ENCODE measurements around the gene ADGRL2.

ADGRL2 gene

GRCh38 chr1:81950591-81951244 lies 150.0 kb downstream of the ADGRL2 start:
- DNase-seq: no peak
- intact Hi-C loops (cut with DNase I): no loop called here

- no peak for DNase-seq
- intact Hi-C loops (cut with DNase I): no loop called here
Measured at GRCh38 chr1:81954534-81955020, 153.8 kb downstream of the ADGRL2 start.

- intact Hi-C loops (cut with DNase I): no loop called here
- no peak for DNase-seq
Measured at GRCh38 chr1:81967951-81968350, 167.2 kb downstream of the ADGRL2 start.

GRCh38 chr1:81970416-81970815 lies 169.7 kb downstream of the ADGRL2 start:
- DNase-seq: no peak
- intact Hi-C loops (cut with DNase I): no loop called here

- intact Hi-C loops (cut with DNase I): no loop called here
Measured at GRCh38 chr1:81974222-81974841, 173.6 kb downstream of the ADGRL2 start.

GRCh38 chr1:81974883-81975555 lies 174.3 kb downstream of the ADGRL2 start:
- intact Hi-C loops (cut with DNase I): no loop called here
- no peak for DNase-seq

More at GRCh38 chr1:81974222-81974841, 173.6 kb downstream of the ADGRL2 start:
- no peak for DNase-seq

GRCh38 chr1:81976539-81976938 lies 175.8 kb downstream of the ADGRL2 start:
- intact Hi-C loops (cut with DNase I): no loop called here
- no peak for DNase-seq

- intact Hi-C loops (cut with DNase I): no loop called here
- DNase-seq: peak in 1 of 42 donors; percentile 17
Measured at GRCh38 chr1:81978945-81979344, 178.2 kb downstream of the ADGRL2 start.

GRCh38 chr1:81982523-81982922 lies 181.8 kb downstream of the ADGRL2 start:
- intact Hi-C loops (cut with DNase I): no loop called here
- DNase-seq: no peak

GRCh38 chr1:81989524-81989923 lies 188.8 kb downstream of the ADGRL2 start:
- intact Hi-C loops (cut with DNase I): no loop called here
- DNase-seq: no peak

GRCh38 chr1:81990241-81990640 lies 189.5 kb downstream of the ADGRL2 start:
- no peak for DNase-seq
- intact Hi-C loops (cut with DNase I): no loop called here

- no peak for DNase-seq
- intact Hi-C loops (cut with DNase I): no loop called here
Measured at GRCh38 chr1:81998165-81998564, 197.4 kb downstream of the ADGRL2 start.

GRCh38 chr1:81999364-81999763 lies 198.6 kb downstream of the ADGRL2 start:
- intact Hi-C loops (cut with DNase I): no loop called here
- no peak for DNase-seq

- intact Hi-C loops (cut with DNase I): no loop called here
Measured at GRCh38 chr1:82000221-82000620, 199.5 kb downstream of the ADGRL2 start.

GRCh38 chr1:82001345-82001744 lies 200.6 kb downstream of the ADGRL2 start:
- DNase-seq: no peak
- intact Hi-C loops (cut with DNase I): no loop called here

More at GRCh38 chr1:82000221-82000620, 199.5 kb downstream of the ADGRL2 start:
- no peak for DNase-seq

GRCh38 chr1:82007804-82008203 lies 207.1 kb downstream of the ADGRL2 start:
- intact Hi-C loops (cut with DNase I): no loop called here
- DNase-seq: no peak

- DNase-seq: no peak
- intact Hi-C loops (cut with DNase I): no loop called here
Measured at GRCh38 chr1:82013702-82014101, 213.0 kb downstream of the ADGRL2 start.

GRCh38 chr1:82015444-82015843 lies 214.7 kb downstream of the ADGRL2 start:
- no peak for DNase-seq
- intact Hi-C loops (cut with DNase I): no loop called here

- DNase-seq: no peak
- intact Hi-C loops (cut with DNase I): no loop called here
Measured at GRCh38 chr1:82018319-82018718, 217.6 kb downstream of the ADGRL2 start.

- intact Hi-C loops (cut with DNase I): no loop called here
- no peak for DNase-seq
Measured at GRCh38 chr1:82019508-82019907, 218.8 kb downstream of the ADGRL2 start.
